KMS-11 (cell line): ENCODE results near the gene PPP1R9B.

Source experiments
- H2AFZ ChIP-seq: fragments of 200-600 bp; sonication (generic); 2 replicates; pipeline ENCODE4 v1.6.1; 2016; ENCODE audit warnings: antibody characterized with exemption, mixed run types, low read depth
- H3K27ac ChIP-seq: fragments of 200-600 bp; sonication (generic); 2 replicates; pipeline ENCODE4 v1.6.1; 2016; ENCODE audit warnings: mild to moderate bottlenecking, mixed run types
- H3K27me3 ChIP-seq: fragments of 200-600 bp; sonication (generic); 2 replicates; pipeline ENCODE4 v1.6.1; 2017; ENCODE audit warnings: mild to moderate bottlenecking, low read depth, mixed run types, moderate library complexity; ENCODE audit not compliant: insufficient read depth
- H3K36me3 ChIP-seq: fragments of 200-600 bp; sonication (generic); 2 replicates; pipeline ENCODE4 v1.6.1; 2017; ENCODE audit warnings: mild to moderate bottlenecking, mixed run types; ENCODE audit not compliant: insufficient read depth
- H3K4me1 ChIP-seq: fragments of 200-600 bp; sonication (generic); 2 replicates; pipeline ENCODE4 v1.6.1; 2016; ENCODE audit warnings: mild to moderate bottlenecking, low read depth, mixed run types; ENCODE audit not compliant: poor library complexity, severe bottlenecking
- H3K4me2 ChIP-seq: fragments of 200-600 bp; sonication (generic); 2 replicates; pipeline ENCODE4 v1.7.0; 2016; ENCODE audit warnings: mild to moderate bottlenecking, mixed run types
- H3K4me3 ChIP-seq: fragments of 200-600 bp; sonication (generic); IDR thresholded peaks from 2 replicates; pipeline ENCODE4 v1.6.1; 2017; ENCODE audit warnings: low read depth, low read length, mixed read lengths; ENCODE audit not compliant: insufficient read depth
- H3K79me2 ChIP-seq: fragments of 200-600 bp; sonication (generic); 2 replicates; pipeline ENCODE4 v1.6.1; 2016; ENCODE audit warnings: low read depth, mixed run types; ENCODE audit not compliant: insufficient read depth
- H3K9ac ChIP-seq: fragments of 200-600 bp; sonication (generic); 2 replicates; pipeline ENCODE4 v1.6.1; 2016; ENCODE audit warnings: mild to moderate bottlenecking, mixed run types
- H4K20me1 ChIP-seq: fragments of 200-600 bp; sonication (generic); 2 replicates; pipeline ENCODE4 v1.6.1; 2016; ENCODE audit warnings: mild to moderate bottlenecking, mixed run types; ENCODE audit not compliant: insufficient read depth
- CTCF ChIP-seq: fragments of 200-600 bp; sonication (generic); conservative IDR thresholded peaks from 2 replicates; pipeline ENCODE4 v1.6.1; 2017; ENCODE audit warnings: low read depth, mild to moderate bottlenecking, antibody characterized with exemption, low read length, moderate library complexity, mixed read lengths

PPP1R9B gene

DNA sequence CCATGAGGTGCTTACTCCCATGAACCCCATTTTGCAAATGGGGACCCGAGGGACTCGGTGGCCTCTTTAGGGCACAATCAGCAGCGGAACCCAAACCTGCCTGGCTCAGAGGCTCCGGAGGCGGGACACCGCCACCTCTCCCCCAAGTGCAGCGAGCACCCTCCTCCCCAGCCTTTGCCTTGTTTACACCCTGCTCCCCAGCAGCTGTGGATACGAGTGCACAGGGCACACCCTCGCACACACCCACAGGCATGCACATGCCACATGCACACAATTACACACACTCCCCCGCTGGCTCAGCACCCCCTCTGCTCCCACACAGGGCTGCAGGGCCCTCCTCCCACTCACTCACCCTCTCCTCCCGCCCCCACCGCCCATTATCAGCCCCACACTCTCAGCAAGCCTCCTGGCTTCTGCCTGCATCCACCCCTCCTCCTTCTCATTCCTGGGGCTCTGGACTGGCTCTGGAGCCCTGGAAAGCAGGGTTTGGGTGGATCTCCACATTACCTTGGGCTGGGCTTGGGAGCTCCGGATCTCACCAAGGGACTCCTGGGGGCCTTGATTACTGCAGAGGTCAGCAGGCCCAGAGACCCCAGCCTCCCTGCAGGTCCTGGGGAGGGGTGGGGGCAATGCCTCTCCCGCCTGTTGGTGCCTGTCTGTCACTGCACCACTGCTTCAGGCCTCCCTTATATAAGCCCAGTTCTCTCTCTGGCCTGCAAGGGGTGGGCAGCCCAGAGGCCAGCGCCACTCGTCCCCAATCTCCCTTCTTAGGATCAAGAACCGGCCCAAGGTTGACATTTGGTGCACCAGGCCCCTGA lies 48.9 kb downstream of the PPP1R9B start:
- H3K4me3 ChIP-seq, result no peak overlapping the region
- no peak overlapping the region for H3K27ac ChIP-seq
- no peaks in the 10 kb centered on the region for H4K20me1 ChIP-seq
- no peak overlapping the region for H2AFZ ChIP-seq
- no peak overlapping the region for H3K4me2 ChIP-seq
- H3K9ac ChIP-seq, result no peak overlapping the region
- peaks cover 5% of the 10 kb centered on the region for H3K4me1 ChIP-seq
- no peak for TF ChIP-seq CTCF
- no peaks in the 10 kb centered on the region for H3K27me3 ChIP-seq
- H3K36me3 ChIP-seq, result no peaks in the 10 kb centered on the region
- no peaks in the 10 kb centered on the region for H3K79me2 ChIP-seq

- Histone ChIP-seq H2AFZ (no peak overlapping the region), H3K4me1 (peaks cover 9% of the 10 kb centered on the region), H3K4me2 (no peak overlapping the region), H3K9ac (no peak overlapping the region), H3K4me3 (no peak overlapping the region), H3K36me3 (no peaks in the 10 kb centered on the region), H4K20me1 (no peaks in the 10 kb centered on the region), H3K79me2 (no peaks in the 10 kb centered on the region), H3K27ac (no peak overlapping the region), H3K27me3 (no peaks in the 10 kb centered on the region)
- TF ChIP-seq CTCF, result no peak
These were observed 49.5 kb downstream of the PPP1R9B start for GRCh38 chr17:50100921-50101345.

DNA sequence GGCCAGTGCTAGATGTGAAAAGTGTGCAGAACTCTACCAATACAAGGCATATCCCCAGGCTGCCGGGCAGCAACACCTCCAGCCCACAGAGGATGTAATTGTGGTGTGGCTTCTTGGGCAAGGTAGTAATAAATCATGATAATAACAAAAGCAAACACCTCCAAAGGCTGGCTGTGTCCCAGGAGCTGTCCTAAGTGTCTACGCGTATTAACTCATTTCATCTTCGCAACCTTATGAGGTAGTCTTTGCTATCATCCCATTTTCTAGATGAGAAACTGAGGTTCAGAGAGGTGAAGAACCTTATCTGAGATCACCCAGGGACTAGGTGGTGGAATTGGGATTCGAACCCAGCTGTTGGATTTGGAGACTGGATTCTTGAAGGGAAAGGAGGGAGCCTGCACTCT lies 50.0 kb downstream of the PPP1R9B start:
- H4K20me1 ChIP-seq, result no peaks in the 10 kb centered on the region
- no peaks in the 10 kb centered on the region for H3K36me3 ChIP-seq
- no peak overlapping the region for H3K9ac ChIP-seq
- no peak overlapping the region for H3K4me2 ChIP-seq
- no peak overlapping the region for H2AFZ ChIP-seq
- peaks cover 12% of the 10 kb centered on the region for H3K4me1 ChIP-seq
- H3K79me2 ChIP-seq, result peaks cover 3% of the 10 kb centered on the region; the same call in 1 of the 2 replicates
- no peaks in the 10 kb centered on the region for H3K27me3 ChIP-seq
- TF ChIP-seq CTCF, result no peak
- no peak overlapping the region for H3K27ac ChIP-seq
- H3K4me3 ChIP-seq, result no peak overlapping the region

- H3K36me3 ChIP-seq, result no peaks in the 10 kb centered on the region
- no peak overlapping the region for H3K4me3 ChIP-seq
- no peak overlapping the region for H3K9ac ChIP-seq
- peaks cover 4% of the 10 kb centered on the region; the same call in 1 of the 2 replicates for H3K79me2 ChIP-seq
- peaks cover 18% of the 10 kb centered on the region for H3K4me1 ChIP-seq
- H2AFZ ChIP-seq, result no peak overlapping the region
- no peak overlapping the region for H3K4me2 ChIP-seq
- no peak overlapping the region for H3K27ac ChIP-seq
- TF ChIP-seq CTCF, result no peak
- no peaks in the 10 kb centered on the region for H4K20me1 ChIP-seq
- H3K27me3 ChIP-seq, result no peaks in the 10 kb centered on the region
These were observed 51.5 kb downstream of the PPP1R9B start for GRCh38 chr17:50099003-50099402.
